Mammary epithelial cell (primary cell): ENCODE results near the gene TKFC.

Experiments
- EZH2 ChIP-seq: IDR thresholded peaks from 2 replicates; pipeline ENCODE4 v1.6.1; 2012; ENCODE audit warnings: low read length, inconsistent platforms, borderline replicate concordance
- TF ChIP-seq, protein P1 (sequence below), 2 donors: IDR thresholded peaks in 1 of 2; conservative IDR thresholded peaks in 1 of 2; 2 replicates each; pipeline ENCODE4 v1.5.1; 2011 to 2012; ENCODE audit warnings: inconsistent platforms in 2 of 2, low read length in 2 of 2, mild to moderate bottlenecking in 2 of 2, control low read depth in 1 of 2, low read depth in 1 of 2; ENCODE audit not compliant: insufficient read depth in 1 of 2; ENCODE audit errors: extremely low read depth in 1 of 2

DNA sequence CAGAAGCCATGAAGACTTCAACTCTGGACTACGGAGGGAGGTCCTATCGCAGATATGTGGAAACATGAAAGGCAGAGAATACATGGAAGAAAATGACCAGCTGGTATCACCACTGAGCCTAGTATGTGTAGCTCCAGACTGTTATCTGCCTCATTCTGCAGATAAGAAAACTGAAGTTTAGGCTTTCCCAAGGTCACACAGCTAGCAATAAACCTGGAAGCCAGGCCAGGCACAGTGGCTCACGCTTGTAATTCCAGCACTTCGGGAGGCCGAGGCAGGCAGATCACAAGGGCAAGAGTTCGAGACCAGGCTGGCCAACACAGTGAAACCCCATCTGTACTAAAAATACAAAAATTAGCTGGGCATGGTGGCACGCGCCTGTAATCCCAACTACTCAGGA is 22.3 kb upstream of the TKFC start:
- TF ChIP-seq, protein P1, sequence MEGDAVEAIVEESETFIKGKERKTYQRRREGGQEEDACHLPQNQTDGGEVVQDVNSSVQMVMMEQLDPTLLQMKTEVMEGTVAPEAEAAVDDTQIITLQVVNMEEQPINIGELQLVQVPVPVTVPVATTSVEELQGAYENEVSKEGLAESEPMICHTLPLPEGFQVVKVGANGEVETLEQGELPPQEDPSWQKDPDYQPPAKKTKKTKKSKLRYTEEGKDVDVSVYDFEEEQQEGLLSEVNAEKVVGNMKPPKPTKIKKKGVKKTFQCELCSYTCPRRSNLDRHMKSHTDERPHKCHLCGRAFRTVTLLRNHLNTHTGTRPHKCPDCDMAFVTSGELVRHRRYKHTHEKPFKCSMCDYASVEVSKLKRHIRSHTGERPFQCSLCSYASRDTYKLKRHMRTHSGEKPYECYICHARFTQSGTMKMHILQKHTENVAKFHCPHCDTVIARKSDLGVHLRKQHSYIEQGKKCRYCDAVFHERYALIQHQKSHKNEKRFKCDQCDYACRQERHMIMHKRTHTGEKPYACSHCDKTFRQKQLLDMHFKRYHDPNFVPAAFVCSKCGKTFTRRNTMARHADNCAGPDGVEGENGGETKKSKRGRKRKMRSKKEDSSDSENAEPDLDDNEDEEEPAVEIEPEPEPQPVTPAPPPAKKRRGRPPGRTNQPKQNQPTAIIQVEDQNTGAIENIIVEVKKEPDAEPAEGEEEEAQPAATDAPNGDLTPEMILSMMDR (conservative IDR thresholded peaks at IDR 0.05 in 1 of 2, IDR thresholded peaks at IDR 0.05 in 1 of 2; ENCODE audit: extremely low read depth in 1 of 2, insufficient read depth in 1 of 2, low read depth in 1 of 2, low read length in 2 of 2): no peak
- TF ChIP-seq EZH2: no peak
